ENCODE results near the gene CLCF1. TPM values are rescaled to one million over a fixed set of nuclear protein-coding genes. Genes with fewer than 3 reads are reported as not detected.

CLCF1 gene
- total and polyA plus RNA-seq, 8 donors = 1.3 to 11.2 (median 2.6) TPM

- Histone ChIP-seq H3K4me1 (peaks cover 0 to 14% (median 0%) of the 10 kb centered on the region in 3 donors), H3K27ac (peak overlapping the region in 2 of 4 donors; percentile 89 to 95), H3K27me3 (no peaks in the 10 kb centered on the region), H3K36me3 (no peaks in the 10 kb centered on the region), H3K4me3 (no peak overlapping the region), H3K9me3 (no peaks in the 10 kb centered on the region)
- intact Hi-C loops (cut with DNase I) = loop anchor here in 1 of 3 donors (5.0 kb wide), 1 partner anchor 108 kb away; the partner anchor contains the start of gene GRK2
- DNase-seq = no peak
- no peak for ATAC-seq
- WGBS, 2 donors = 53 to 56% methylated on average over 14 to 15 of the region's 15 CpGs
- FAIRE-seq = no peak
- TF ChIP-seq CTCF (IDR thresholded peaks at IDR 0.05) = no peak
Observed at GRCh38 chr11:67375320-67376055, 2.1 kb upstream of the CLCF1 start.

GRCh38 chr11:67374571-67375281, 1.3 kb upstream of the CLCF1 start:
- Histone ChIP-seq H3K4me1 (peaks cover 0 to 14% (median 0%) of the 10 kb centered on the region in 3 donors), H3K4me3 (peak overlapping the region in 1 of 4 donors; percentile 82), H3K9me3 (no peaks in the 10 kb centered on the region), H3K27me3 (no peaks in the 10 kb centered on the region), H3K27ac (peak overlapping the region; percentile 80 to 95 (median 86)), H3K36me3 (no peaks in the 10 kb centered on the region)
- WGBS, 2 donors = 22% methylated on average over 9 of the region's 9 CpGs
- ATAC-seq (no peak), DNase-seq (no peak), FAIRE-seq (no peak)
- intact Hi-C loops (cut with DNase I) = loop anchor here in 1 of 3 donors (5.0 kb wide), 1 partner anchor 107 kb away; the partner anchor contains the start of gene GRK2
- no peak for TF ChIP-seq CTCF (IDR thresholded peaks at IDR 0.05)

GRCh38 chr11:67373648-67374570, 511 bp upstream of the CLCF1 start:
- WGBS, 2 donors = 6 to 9% methylated on average over 36 to 40 of the region's 40 CpGs
- Histone ChIP-seq H3K4me3 (peak overlapping the region; percentile 62 to 82 (median 81)), H3K36me3 (no peaks in the 10 kb centered on the region), H3K9me3 (no peaks in the 10 kb centered on the region), H3K27me3 (no peaks in the 10 kb centered on the region), H3K4me1 (peaks cover 0 to 14% (median 0%) of the 10 kb centered on the region in 3 donors), H3K27ac (peak overlapping the region; percentile 80 to 95 (median 86))
- DNase-seq (peak; percentile 87 to 93 (median 88)), FAIRE-seq (no peak), ATAC-seq (peak; percentile 66 to 81 (median 79))
- intact Hi-C loops (cut with DNase I) = no loop called here
- TF ChIP-seq CTCF (IDR thresholded peaks at IDR 0.05) = peak in 3 of 4 donors; percentile 29 to 61 (median 58)

GRCh38 chr11:67372321-67372992, 941 bp downstream of the CLCF1 start:
- H3K27me3 ChIP-seq = no peaks in the 10 kb centered on the region
- 1 to 5% methylated on average over 11 to 78 of the region's 78 CpGs for WGBS, 2 donors
- no peak for FAIRE-seq
- no peaks in the 10 kb centered on the region for H3K36me3 ChIP-seq
- no peak for TF ChIP-seq CTCF (IDR thresholded peaks at IDR 0.05)
- intact Hi-C loops (cut with DNase I) = no loop called here
- DNase-seq = peak in 1 of 6 donors; percentile 65
- H3K4me1 ChIP-seq = peaks cover 0 to 14% (median 0%) of the 10 kb centered on the region in 3 donors
- H3K27ac ChIP-seq = peak overlapping the region in 3 of 4 donors; percentile 84 to 95 (median 89)
- H3K4me3 ChIP-seq = peak overlapping the region; percentile 62 to 82 (median 81)
- H3K9me3 ChIP-seq = no peaks in the 10 kb centered on the region
- ATAC-seq = peak in 3 of 4 donors; percentile 5 to 27 (median 23)

All from pancreas (tissue), 10 donors.